ENCODE data around the gene SYNGR1. TPM values are rescaled to one million over a fixed set of nuclear protein-coding genes. Genes with fewer than 3 reads are reported as not detected.

Gene SYNGR1
- total RNA-seq, 4 donors from 2014 or later: 3.9 to 22.0 (median 6.8) TPM

GRCh38 chr22:39363751-39364515 is 14.1 kb downstream of the SYNGR1 start:
- WGBS, 2 donors: 76 to 77% methylated on average over 10 to 19 of the region's 19 CpGs
- H3K36me3 ChIP-seq: no peaks in the 10 kb centered on the region
- DNase-seq: no peak
- no peak for TF ChIP-seq POLR2A (IDR thresholded peaks at IDR 0.05)
- TF ChIP-seq, protein P1, sequence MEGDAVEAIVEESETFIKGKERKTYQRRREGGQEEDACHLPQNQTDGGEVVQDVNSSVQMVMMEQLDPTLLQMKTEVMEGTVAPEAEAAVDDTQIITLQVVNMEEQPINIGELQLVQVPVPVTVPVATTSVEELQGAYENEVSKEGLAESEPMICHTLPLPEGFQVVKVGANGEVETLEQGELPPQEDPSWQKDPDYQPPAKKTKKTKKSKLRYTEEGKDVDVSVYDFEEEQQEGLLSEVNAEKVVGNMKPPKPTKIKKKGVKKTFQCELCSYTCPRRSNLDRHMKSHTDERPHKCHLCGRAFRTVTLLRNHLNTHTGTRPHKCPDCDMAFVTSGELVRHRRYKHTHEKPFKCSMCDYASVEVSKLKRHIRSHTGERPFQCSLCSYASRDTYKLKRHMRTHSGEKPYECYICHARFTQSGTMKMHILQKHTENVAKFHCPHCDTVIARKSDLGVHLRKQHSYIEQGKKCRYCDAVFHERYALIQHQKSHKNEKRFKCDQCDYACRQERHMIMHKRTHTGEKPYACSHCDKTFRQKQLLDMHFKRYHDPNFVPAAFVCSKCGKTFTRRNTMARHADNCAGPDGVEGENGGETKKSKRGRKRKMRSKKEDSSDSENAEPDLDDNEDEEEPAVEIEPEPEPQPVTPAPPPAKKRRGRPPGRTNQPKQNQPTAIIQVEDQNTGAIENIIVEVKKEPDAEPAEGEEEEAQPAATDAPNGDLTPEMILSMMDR (IDR thresholded peaks at IDR 0.05): no peak
- intact Hi-C loops (cut with DNase I): no loop called here
- H3K4me3 ChIP-seq (replicated peaks in 1 of 3): no peak overlapping the region
- peaks cover 0 to 5% of the 10 kb centered on the region in 2 donors for H3K4me1 ChIP-seq
- no peaks in the 10 kb centered on the region for H3K27me3 ChIP-seq
- H3K9me3 ChIP-seq: no peaks in the 10 kb centered on the region
- no peak overlapping the region for H3K27ac ChIP-seq

GRCh38 chr22:39364714-39365491 is 15.1 kb downstream of the SYNGR1 start:
- no peaks in the 10 kb centered on the region for H3K27me3 ChIP-seq
- TF ChIP-seq, protein P1 (IDR thresholded peaks at IDR 0.05): no peak
- TF ChIP-seq POLR2A (IDR thresholded peaks at IDR 0.05): no peak
- DNase-seq: no peak
- no peak overlapping the region for H3K4me3 ChIP-seq (replicated peaks in 1 of 3)
- WGBS, 2 donors: 65 to 71% methylated on average over 11 of the region's 11 CpGs
- peaks cover 0 to 5% of the 10 kb centered on the region in 2 donors for H3K4me1 ChIP-seq
- H3K27ac ChIP-seq: no peak overlapping the region
- intact Hi-C loops (cut with DNase I): no loop called here
- no peaks in the 10 kb centered on the region for H3K9me3 ChIP-seq
- no peaks in the 10 kb centered on the region for H3K36me3 ChIP-seq

GRCh38 chr22:39365492-39365780 is 15.6 kb downstream of the SYNGR1 start:
- TF ChIP-seq, protein P1 (IDR thresholded peaks at IDR 0.05): no peak
- no peak for TF ChIP-seq POLR2A (IDR thresholded peaks at IDR 0.05)
- DNase-seq: no peak
- peaks cover 0 to 5% of the 10 kb centered on the region in 2 donors for H3K4me1 ChIP-seq
- no peaks in the 10 kb centered on the region for H3K27me3 ChIP-seq
- H3K4me3 ChIP-seq (replicated peaks in 1 of 3): no peak overlapping the region
- no peak overlapping the region for H3K27ac ChIP-seq
- intact Hi-C loops (cut with DNase I): no loop called here
- 90 to 91% methylated on average over 3 of the region's 3 CpGs for WGBS, 2 donors
- H3K36me3 ChIP-seq: no peaks in the 10 kb centered on the region
- no peaks in the 10 kb centered on the region for H3K9me3 ChIP-seq

- Histone ChIP-seq H3K4me3 (replicated peaks in 1 of 3) (no peak overlapping the region), H3K27ac (no peak overlapping the region), H3K27me3 (no peaks in the 10 kb centered on the region), H3K4me1 (no peaks in the 10 kb centered on the region), H3K36me3 (no peaks in the 10 kb centered on the region), H3K9me3 (no peaks in the 10 kb centered on the region)
- TF ChIP-seq POLR2A (IDR thresholded peaks at IDR 0.05): no peak
- TF ChIP-seq, protein P1 (IDR thresholded peaks at IDR 0.05): no peak
- intact Hi-C loops (cut with DNase I): no loop called here
- WGBS, 2 donors: 89 to 91% methylated on average over 9 of the region's 9 CpGs
- DNase-seq: no peak
Observed at GRCh38 chr22:39367035-39367434, 17.2 kb downstream of the SYNGR1 start.

GRCh38 chr22:39368461-39368911 is 18.7 kb downstream of the SYNGR1 start:
- Histone ChIP-seq H3K27me3 (no peaks in the 10 kb centered on the region), H3K4me3 (replicated peaks in 1 of 3) (no peak overlapping the region), H3K9me3 (no peaks in the 10 kb centered on the region), H3K4me1 (no peaks in the 10 kb centered on the region), H3K27ac (no peak overlapping the region), H3K36me3 (no peaks in the 10 kb centered on the region)
- DNase-seq: no peak
- intact Hi-C loops (cut with DNase I): no loop called here
- TF ChIP-seq POLR2A (IDR thresholded peaks at IDR 0.05): no peak
- TF ChIP-seq, protein P1 (IDR thresholded peaks at IDR 0.05): no peak
- 69 to 82% methylated on average over 9 of the region's 9 CpGs for WGBS, 2 donors

Measured in thyroid gland (tissue), 4 donors.